HepG2 (cell line): ENCODE measurements around the gene FAM131A. TPM values are rescaled to one million over a fixed set of nuclear protein-coding genes. Genes with fewer than 3 reads are reported as not detected.
A peak's percentile ranks its signal among the peaks of the same experiment; 100 is the strongest.

Experiments
- ATAC-seq: fragments of 200-7000 bp; cut with Tn5 transposase; 3 replicates; pipeline ENCODE4 v1.9.1; 2020; ENCODE audit warnings: mild to moderate bottlenecking, moderate library complexity
- BruUV-seq: library from RNA; stranded (reverse); fragments of 400-500 nt; replicated peaks from 2 replicates; lab custom pipeline; 2021; lab: Mats Ljungman, UMichigan
- CTCF ChIA-PET: fragments of 300-600 bp; formaldehyde crosslinking; extraction: SDS; loops from one replicate; lab custom pipeline; 2021; ENCODE audit warnings: low total read pairs, inconsistent platforms, low intra/inter-chr PET ratio; lab: Yijun Ruan, JAX
- POLR2A ChIA-PET: fragments of 350-600 bp; sonication (Branson Sonifier 250); formaldehyde crosslinking; loops from one replicate; lab custom pipeline; 2020; ENCODE audit warnings: antibody characterized with exemption, inconsistent platforms; lab: Yijun Ruan, JAX
- DNase-seq: peaks from one replicate; pipeline ENCODE4 v3.0.0-alpha.2; 2015; ENCODE audit warnings: low spot score
- FAIRE-seq: peaks from 3 replicates; lab custom pipeline; 2011; peaks lifted over from hg19 to GRCh38; lab: Jason Lieb, UNC
- H2AFZ ChIP-seq: one replicate; pipeline ENCODE4 v1.6.1; 2011; ENCODE audit warnings: low read length, inconsistent platforms
- H3K27ac ChIP-seq: fragments of 300-600 bp; 3 replicates; pipeline ENCODE4 v1.8.0; 2011; ENCODE audit warnings: mixed run types, mild to moderate bottlenecking, mixed read lengths, low read length, inconsistent platforms; ENCODE audit not compliant: insufficient read depth; ENCODE audit errors: extremely low read length
- H3K27me3 ChIP-seq, 2 experiments: fragments of 200-600 bp in 1 of 2; 2 replicates in 1 of 2; 3 replicates in 1 of 2; pipeline versions ENCODE4 v1.6.0 to v1.8.0; 2011; ENCODE audit warnings: low read length in 2 of 2, mild to moderate bottlenecking in 2 of 2, moderate library complexity in 2 of 2, inconsistent platforms in 1 of 2; ENCODE audit not compliant: insufficient read depth in 2 of 2, control insufficient read depth in 1 of 2
- H3K36me3 ChIP-seq, 2 experiments: fragments of 200-600 bp in 1 of 2; replicated peaks in 1 of 2; 2 replicates in 1 of 2; 3 replicates in 1 of 2; pipeline versions ENCODE4 v1.5.1 to v1.8.0; 2011; ENCODE audit warnings: low read length in 2 of 2, inconsistent platforms in 1 of 2; ENCODE audit not compliant: insufficient read depth in 2 of 2, control insufficient read depth in 1 of 2
- H3K4me1 ChIP-seq: 2 replicates; pipeline ENCODE4 v1.5.1; 2012; ENCODE audit warnings: low read length, inconsistent platforms; ENCODE audit not compliant: insufficient read depth
- H3K4me2 ChIP-seq: 2 replicates; pipeline ENCODE4 v1.6.0; 2011; ENCODE audit warnings: low read depth, low read length, inconsistent platforms
- H3K4me3 ChIP-seq, 3 experiments: fragments of 200-600 bp in 1 of 3; sonication (generic), shearing (Covaris generic) in 1 of 3; replicated peaks in 1 of 3; 2 replicates each; pipeline ENCODE4 v1.5.1; 2011 to 2016; ENCODE audit warnings: low read length in 3 of 3, inconsistent platforms in 2 of 3, low read depth in 2 of 3, mild to moderate bottlenecking in 2 of 3, control low read depth in 1 of 3, mixed read lengths in 1 of 3; ENCODE audit not compliant: insufficient read depth in 1 of 3
- H3K79me2 ChIP-seq: one replicate; pipeline ENCODE4 v1.6.1; 2011; ENCODE audit warnings: low read length, inconsistent platforms; ENCODE audit not compliant: insufficient read depth
- H3K9ac ChIP-seq: 2 replicates; pipeline ENCODE4 v1.6.0; 2011; ENCODE audit warnings: mild to moderate bottlenecking, low read depth, low read length, inconsistent platforms; ENCODE audit not compliant: insufficient read depth
- H3K9me3 ChIP-seq: 2 replicates; pipeline ENCODE4 v1.5.1; 2012; ENCODE audit warnings: mild to moderate bottlenecking, low read length
- H4K20me1 ChIP-seq: 2 replicates; pipeline ENCODE4 v1.6.0; 2011; ENCODE audit warnings: inconsistent platforms, mild to moderate bottlenecking, low read length, moderate library complexity; ENCODE audit not compliant: insufficient read depth
- ARHGAP35 ChIP-seq: sonication (generic); formaldehyde crosslinking; IDR thresholded peaks from 2 replicates; pipeline ENCODE4 v1.9.0; 2022; ENCODE audit warnings: mild to moderate bottlenecking, inconsistent platforms, moderate library complexity, missing genetic modification reagents, borderline replicate concordance
- FOXK1 ChIP-seq: sonication (generic); formaldehyde crosslinking; IDR thresholded peaks from 2 replicates; pipeline ENCODE4 v1.4.0; 2020; ENCODE audit warnings: low read depth, missing genetic modification reagents, borderline replicate concordance
- MBD4 ChIP-seq: IDR thresholded peaks from 2 replicates; pipeline ENCODE4 v1.6.1; 2012; ENCODE audit warnings: low read length, inconsistent platforms, borderline replicate concordance
- NCOA5 ChIP-seq: sonication (generic); formaldehyde crosslinking; IDR thresholded peaks from 2 replicates; pipeline ENCODE4 v1.4.0; 2020; ENCODE audit warnings: missing genetic modification reagents
- NCOR1 ChIP-seq: fragments of 200-600 bp; sonication (generic); IDR thresholded peaks from 2 replicates; pipeline ENCODE4 v1.7.0; 2017; ENCODE audit warnings: antibody characterized with exemption, low read length, borderline replicate concordance
- RBM39 ChIP-seq: fragments of 200-400 bp; formaldehyde crosslinking; IDR thresholded peaks from one replicate; pipeline ENCODE4 v1.6.1; 2018; ENCODE audit warnings: antibody characterized with exemption, mild to moderate bottlenecking, low read depth, low read length; ENCODE audit not compliant: poor library complexity, severe bottlenecking
- YY1 ChIP-seq: IDR thresholded peaks from 2 replicates; pipeline ENCODE4 v1.6.1; 2011; ENCODE audit warnings: low read length, low read depth, moderate library complexity, mild to moderate bottlenecking; ENCODE audit not compliant: insufficient read depth, insufficient replicate concordance
- ZMYM2 ChIP-seq: sonication (generic); formaldehyde crosslinking; IDR thresholded peaks from 2 replicates; pipeline ENCODE4 v1.8.0; 2022; ENCODE audit warnings: mild to moderate bottlenecking, missing genetic modification reagents
- ZNF24 ChIP-seq: fragments of 450-650 bp; IDR thresholded peaks from 2 replicates; pipeline ENCODE4 v1.6.1; 2017; ENCODE audit warnings: antibody characterized with exemption, mild to moderate bottlenecking
- ZNF543 ChIP-seq: sonication (generic); formaldehyde crosslinking; IDR thresholded peaks from 2 replicates; pipeline ENCODE4 v1.4.0; 2020; ENCODE audit warnings: mild to moderate bottlenecking, missing genetic modification reagents
- ZNF75D ChIP-seq: sonication (generic); formaldehyde crosslinking; IDR thresholded peaks from 2 replicates; pipeline ENCODE4 v1.8.1; 2023; ENCODE audit warnings: missing genetic modification reagents, mild to moderate bottlenecking, borderline replicate concordance
- ZNF790 ChIP-seq: sonication (generic); formaldehyde crosslinking; IDR thresholded peaks from 2 replicates; pipeline ENCODE4 v1.8.0; 2022; ENCODE audit warnings: missing genetic modification reagents, mild to moderate bottlenecking, borderline replicate concordance
- WGBS: methylation state at CpG from one replicate; pipeline ENCODE4 v1.1.6; 2017; ENCODE audit warnings: low lambda C conversion rate; 5-methylcytosine and 5-hydroxymethylcytosine counted together
- in situ Hi-C: cut with HindIII; loops from 2 replicates; pipeline ENCODE4 v1.10.0; 2017; ENCODE audit warnings: low pct_unique_long_range_greater_than_20kb; ENCODE audit not compliant: extremely low pct_ligation_motif_present
- intact Hi-C: fragments of 100-400 bp; cut with micrococcal nuclease; formaldehyde crosslinking; loops from one replicate; pipeline ENCODE4 v1.10.0; 2022; ENCODE audit not compliant: unreplicated experiment
- polyA plus RNA-seq, 8 experiments: library from polyadenylated mRNA; depleted of rRNA in 3 of 8; stranded (reverse) in 7 of 8; unstranded in 1 of 8; fragments of >200 nt; fragmentation: Illumina TruSeq in 4 of 8; extraction: Trizol in 4 of 8; gene quantifications; 2 replicates each; pipeline versions ENCODE4 v1.2.1 to v1.2.3, GENCODE V29; 2011 to 2016; ENCODE audit warnings: low read depth in 4 of 8, missing spikeins in 1 of 8, mixed read lengths in 1 of 8; ENCODE audit not compliant: insufficient read depth in 1 of 8
- total RNA-seq, 5 experiments: library from RNA; depleted of rRNA; stranded (reverse); fragments of >200 nt; fragmentation: Illumina TruSeq; extraction: Trizol; gene quantifications; 2 replicates each; pipeline ENCODE4 v1.2.3, GENCODE V29; 2016; ENCODE audit warnings: low read depth in 1 of 5
- TF ChIP-seq, protein P1 (sequence below): sonication (generic); formaldehyde crosslinking; IDR thresholded peaks from 2 replicates; pipeline ENCODE4 v1.4.0; 2020; ENCODE audit warnings: low read depth, missing genetic modification reagents

Gene FAM131A
- total and polyA plus RNA-seq, 2 of the 13 experiments (the other 11 are each of a cell fraction or from before 2014, with no cell fraction given), result 9.2 to 9.3 TPM

DNA sequence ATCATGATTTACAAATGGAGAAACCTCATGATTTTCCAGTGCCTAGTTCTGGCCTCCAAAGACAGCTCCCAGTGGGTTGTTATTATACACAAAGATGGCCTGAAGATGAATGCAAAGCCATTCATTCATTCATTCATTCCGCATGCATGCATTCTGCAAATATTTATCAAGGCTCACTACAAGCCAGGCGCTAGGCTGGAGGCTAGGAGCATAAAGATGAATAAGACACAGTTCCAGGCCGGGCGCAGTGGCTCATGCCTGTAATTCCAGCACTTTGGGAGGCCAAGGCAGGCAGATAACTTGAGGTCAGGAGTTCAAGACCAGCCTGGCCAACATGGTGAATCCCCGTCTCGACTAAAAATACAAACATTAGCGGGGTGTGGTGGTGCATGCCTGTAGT, 40.8 kb upstream of the FAM131A start:
- FAIRE-seq, result no peak
- Histone ChIP-seq H3K4me1 (peaks cover 63% of the 10 kb centered on the region), H3K9ac (no peak overlapping the region), H3K79me2 (peaks cover 22% of the 10 kb centered on the region), H2AFZ (no peak overlapping the region), H3K27ac (no peak overlapping the region), H3K4me2 (no peak overlapping the region), H4K20me1 (no peaks in the 10 kb centered on the region), H3K4me3 (no peak overlapping the region), H3K9me3 (no peaks in the 10 kb centered on the region), H3K36me3 (peaks cover 2 to 11% of the 10 kb centered on the region in 2 experiments; a peak in 4 of 5 replicates), H3K27me3 (peaks cover 0 to 2% of the 10 kb centered on the region in 2 experiments; a peak in 1 of 5 replicates)
- TF ChIP-seq MBD4 (no peak), ZNF24 (peak; percentile 61; the same call in 1 of the 2 replicates)
- DNase-seq, result no peak
- no peak for ATAC-seq
- ChIA-PET CTCF (no interaction called here), POLR2A (no interaction called here)
- in situ Hi-C loops, result no loop called here
- no TSS peak for BruUV-seq
- 18% methylated on average over 7 of the region's 7 CpGs for WGBS
- intact Hi-C loops, result no loop called here

DNA sequence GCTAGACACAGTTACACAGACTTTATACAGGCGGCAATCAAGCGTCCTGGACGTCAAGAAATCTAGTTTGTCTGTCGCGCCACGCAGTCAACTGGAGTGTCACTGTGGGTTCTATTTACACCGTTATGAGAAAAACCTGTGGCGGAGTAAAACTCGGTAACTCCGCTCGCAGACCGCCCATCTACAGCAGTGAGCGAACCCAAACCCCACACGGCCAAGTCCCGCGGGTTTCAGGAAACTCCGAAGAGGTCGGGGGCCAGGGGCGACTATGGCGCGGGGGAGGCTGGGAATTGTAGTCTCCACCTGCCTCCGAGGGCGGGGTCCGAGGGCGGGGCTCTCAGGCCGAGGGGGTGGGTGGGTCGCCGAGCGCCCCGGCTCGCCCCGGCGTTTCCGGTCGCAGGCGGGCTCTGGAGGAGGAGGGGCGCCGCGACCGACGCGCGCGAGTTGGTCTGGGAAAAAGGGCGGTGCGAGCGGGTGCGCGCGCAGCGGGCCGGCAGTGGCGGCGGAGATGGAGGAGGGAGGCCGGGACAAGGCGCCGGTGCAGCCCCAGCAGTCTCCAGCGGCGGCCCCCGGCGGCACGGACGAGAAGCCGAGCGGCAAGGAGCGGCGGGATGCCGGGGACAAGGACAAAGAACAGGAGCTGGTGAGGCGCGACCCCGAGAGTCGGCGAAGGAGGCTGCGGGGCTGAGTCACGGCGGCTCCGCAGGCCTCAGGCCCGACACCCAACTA, 38.5 kb upstream of the FAM131A start, which contains the start of gene PSMD2:
PSMD2 (plus strand) TSS at position 483 of the 729 bp plus-strand sequence; CDS start at position 509, 26 bp downstream.
- H3K9me3 ChIP-seq, result no peaks in the 10 kb centered on the region
- no peaks in the 10 kb centered on the region for H4K20me1 ChIP-seq
- intact Hi-C loops, result loop anchor here (2.0 kb wide), 1 partner anchor 36 kb away; no protein-coding TSS in a partner anchor
- peak within 1 kb of the TSS; percentile 66 for H3K27ac ChIP-seq
- no TSS peak for BruUV-seq
- in situ Hi-C loops, result no loop called here
- peak within 1 kb of the TSS; percentile 94 for H3K4me2 ChIP-seq
- H3K4me1 ChIP-seq, result peaks cover 47% of the 10 kb centered on the region
- WGBS, result 0% methylated on average over 15 of the region's 78 CpGs
- CTCF ChIA-PET, result no interaction called here
- FAIRE-seq (peak; percentile 26), ATAC-seq (peak; percentile 97), DNase-seq (peak; percentile 91)
- H2AFZ ChIP-seq, result peak within 1 kb of the TSS; percentile 88
- H3K79me2 ChIP-seq, result peaks cover 25% of the 10 kb centered on the region
- peak within 1 kb of the TSS; percentile 96 to 99 (median 98) for H3K4me3 ChIP-seq
- H3K9ac ChIP-seq, result peak within 1 kb of the TSS; percentile 87
- H3K36me3 ChIP-seq, result peaks cover 17 to 34% of the 10 kb centered on the region in 2 experiments; a peak in 4 of 5 replicates
- no peaks in the 10 kb centered on the region; a peak in 1 of 5 replicates for H3K27me3 ChIP-seq
- POLR2A ChIA-PET, result interaction anchor here (1.0 kb wide), 1 partner anchor 16 kb away, joined by 4 read pairs; no protein-coding TSS in a partner anchor
- TF ChIP-seq RBM39 (no peak), NCOA5 (CRISPR knock-in tag) (no peak), ZMYM2 (CRISPR knock-in tag) (no peak), ZNF543 (CRISPR knock-in tag) (0 out of 2 replicates have a peak, but pooled peaks have one; percentile 20), FOXK1 (CRISPR knock-in tag) (peak; percentile 55; the same call in 1 of the 2 replicates), YY1 (no peak), ARHGAP35 (CRISPR knock-in tag) (peak; percentile 71; the same call in 1 of the 2 replicates), ZNF75D (CRISPR knock-in tag) (peak; percentile 53; the same call in 1 of the 2 replicates), NCOR1 (no peak), ZNF790 (CRISPR knock-in tag) (0 out of 2 replicates have a peak, but pooled peaks have one; percentile 10)
- TF ChIP-seq, protein P1, sequence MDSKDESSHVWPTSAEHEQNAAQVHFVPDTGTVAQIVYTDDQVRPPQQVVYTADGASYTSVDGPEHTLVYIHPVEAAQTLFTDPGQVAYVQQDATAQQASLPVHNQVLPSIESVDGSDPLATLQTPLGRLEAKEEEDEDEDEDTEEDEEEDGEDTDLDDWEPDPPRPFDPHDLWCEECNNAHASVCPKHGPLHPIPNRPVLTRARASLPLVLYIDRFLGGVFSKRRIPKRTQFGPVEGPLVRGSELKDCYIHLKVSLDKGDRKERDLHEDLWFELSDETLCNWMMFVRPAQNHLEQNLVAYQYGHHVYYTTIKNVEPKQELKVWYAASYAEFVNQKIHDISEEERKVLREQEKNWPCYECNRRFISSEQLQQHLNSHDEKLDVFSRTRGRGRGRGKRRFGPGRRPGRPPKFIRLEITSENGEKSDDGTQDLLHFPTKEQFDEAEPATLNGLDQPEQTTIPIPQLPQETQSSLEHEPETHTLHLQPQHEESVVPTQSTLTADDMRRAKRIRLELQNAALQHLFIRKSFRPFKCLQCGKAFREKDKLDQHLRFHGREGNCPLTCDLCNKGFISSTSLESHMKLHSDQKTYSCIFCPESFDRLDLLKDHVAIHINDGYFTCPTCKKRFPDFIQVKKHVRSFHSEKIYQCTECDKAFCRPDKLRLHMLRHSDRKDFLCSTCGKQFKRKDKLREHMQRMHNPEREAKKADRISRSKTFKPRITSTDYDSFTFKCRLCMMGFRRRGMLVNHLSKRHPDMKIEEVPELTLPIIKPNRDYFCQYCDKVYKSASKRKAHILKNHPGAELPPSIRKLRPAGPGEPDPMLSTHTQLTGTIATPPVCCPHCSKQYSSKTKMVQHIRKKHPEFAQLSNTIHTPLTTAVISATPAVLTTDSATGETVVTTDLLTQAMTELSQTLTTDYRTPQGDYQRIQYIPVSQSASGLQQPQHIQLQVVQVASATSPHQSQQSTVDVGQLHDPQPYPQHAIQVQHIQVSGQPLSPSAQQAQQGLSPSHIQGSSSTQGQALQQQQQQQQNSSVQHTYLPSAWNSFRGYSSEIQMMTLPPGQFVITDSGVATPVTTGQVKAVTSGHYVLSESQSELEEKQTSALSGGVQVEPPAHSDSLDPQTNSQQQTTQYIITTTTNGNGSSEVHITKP (CRISPR knock-in tag), result peak; percentile 66; the same call in 1 of the 2 replicates
